BJ (cell line): Measurements from ENCODE around the gene SUPT4H1. TPM values are rescaled to one million over a fixed set of nuclear protein-coding genes. Genes with fewer than 3 reads are reported as not detected.

Experiments used
- CTCF ChIA-PET: fragments of 350-600 bp; formaldehyde crosslinking; extraction: SDS; loops from one replicate; lab custom pipeline; 2021; ENCODE audit warnings: antibody characterized with exemption, inconsistent platforms; lab: Yijun Ruan, JAX
- POLR2A ChIA-PET: fragments of 300-600 bp; sonication (Branson Sonifier 250); formaldehyde crosslinking; extraction: SDS; loops from one replicate; lab custom pipeline; 2021; ENCODE audit warnings: antibody characterized with exemption; lab: Charles Lee
- DNase-seq: peaks from one replicate; pipeline ENCODE4 v3.0.0-alpha.2; 2011; ENCODE audit warnings: low read depth
- H3K27me3 ChIP-seq: 2 replicates; pipeline ENCODE4 v1.6.0; 2011; ENCODE audit warnings: low read length; ENCODE audit not compliant: control insufficient read depth, insufficient read depth
- H3K36me3 ChIP-seq: 2 replicates; pipeline ENCODE4 v1.5.1; 2011; ENCODE audit warnings: low read length; ENCODE audit not compliant: control insufficient read depth, insufficient read depth
- H3K4me3 ChIP-seq: 2 replicates; pipeline ENCODE4 v1.5.1; 2011; ENCODE audit warnings: low read depth, mild to moderate bottlenecking, control low read depth, low read length
- CTCF ChIP-seq: IDR thresholded peaks from 2 replicates; pipeline ENCODE4 v1.5.1; 2011; ENCODE audit warnings: low read depth, mild to moderate bottlenecking, control low read depth, inconsistent platforms, low read length, moderate library complexity; ENCODE audit not compliant: insufficient read depth
- polyA plus RNA-seq: library from polyadenylated mRNA; depleted of rRNA; stranded (reverse); fragments of >200 nt; gene quantifications from 2 replicates; pipeline ENCODE4 v1.2.3, GENCODE V29; 2011

Gene SUPT4H1
- polyA plus RNA-seq, 1 experiment: 145 TPM

GRCh38 chr17:58337600-58338453 lies 14.2 kb downstream of the SUPT4H1 start:
- DNase-seq: peak; percentile 70
- Histone ChIP-seq H3K36me3 (no peaks in the 10 kb centered on the region), H3K4me3 (no peak overlapping the region), H3K27me3 (no peaks in the 10 kb centered on the region)
- POLR2A ChIA-PET: interaction anchor here (0.6 to 4.3 kb wide), 2 partner anchors 14 to 1228 kb away, joined by 3 to 26 read pairs; partner anchors contain the start of genes DHX40 and SUPT4H1
- TF ChIP-seq CTCF: no peak; the same call in 1 of the 2 replicates
- CTCF ChIA-PET: interaction anchor here (0.7 to 4.5 kb wide), 6 partner anchors 10 to 102 kb away, joined by 3 to 19 read pairs (median 6); partner anchors contain the start of genes SUPT4H1 and TSPOAP1

- POLR2A ChIA-PET: interaction anchor here (4.3 kb wide), 1 partner anchor 14 kb away, joined by 26 read pairs; the partner anchor contains the start of gene SUPT4H1
- no peak for TF ChIP-seq CTCF
- DNase-seq: no peak
Observed at GRCh38 chr17:58337210-58337599, 14.8 kb downstream of the SUPT4H1 start.

GRCh38 chr17:58336456-58337209 lies 15.4 kb downstream of the SUPT4H1 start:
- Histone ChIP-seq H3K4me3 (no peak overlapping the region), H3K36me3 (no peaks in the 10 kb centered on the region), H3K27me3 (no peaks in the 10 kb centered on the region)
- DNase-seq: peak; percentile 25
- ChIA-PET POLR2A (interaction anchor here (0.5 to 4.3 kb wide), 3 partner anchors 15 to 181 kb away, joined by 3 to 26 read pairs (median 3); partner anchors contain the start of gene SUPT4H1), CTCF (interaction anchor here (0.9 to 4.5 kb wide), 4 partner anchors 16 to 80 kb away, joined by 3 to 19 read pairs (median 10); partner anchors contain the start of genes RNF43 and SUPT4H1)
- no peak for TF ChIP-seq CTCF

More at GRCh38 chr17:58337210-58337599, 14.8 kb downstream of the SUPT4H1 start:
- H3K27me3 ChIP-seq: no peaks in the 10 kb centered on the region
- H3K36me3 ChIP-seq: no peaks in the 10 kb centered on the region
- CTCF ChIA-PET: interaction anchor here (0.9 to 4.5 kb wide), 5 partner anchors 9 to 80 kb away, joined by 3 to 19 read pairs (median 8); partner anchors contain the start of genes RNF43, SUPT4H1 and TSPOAP1
- no peak overlapping the region for H3K4me3 ChIP-seq

DNA sequence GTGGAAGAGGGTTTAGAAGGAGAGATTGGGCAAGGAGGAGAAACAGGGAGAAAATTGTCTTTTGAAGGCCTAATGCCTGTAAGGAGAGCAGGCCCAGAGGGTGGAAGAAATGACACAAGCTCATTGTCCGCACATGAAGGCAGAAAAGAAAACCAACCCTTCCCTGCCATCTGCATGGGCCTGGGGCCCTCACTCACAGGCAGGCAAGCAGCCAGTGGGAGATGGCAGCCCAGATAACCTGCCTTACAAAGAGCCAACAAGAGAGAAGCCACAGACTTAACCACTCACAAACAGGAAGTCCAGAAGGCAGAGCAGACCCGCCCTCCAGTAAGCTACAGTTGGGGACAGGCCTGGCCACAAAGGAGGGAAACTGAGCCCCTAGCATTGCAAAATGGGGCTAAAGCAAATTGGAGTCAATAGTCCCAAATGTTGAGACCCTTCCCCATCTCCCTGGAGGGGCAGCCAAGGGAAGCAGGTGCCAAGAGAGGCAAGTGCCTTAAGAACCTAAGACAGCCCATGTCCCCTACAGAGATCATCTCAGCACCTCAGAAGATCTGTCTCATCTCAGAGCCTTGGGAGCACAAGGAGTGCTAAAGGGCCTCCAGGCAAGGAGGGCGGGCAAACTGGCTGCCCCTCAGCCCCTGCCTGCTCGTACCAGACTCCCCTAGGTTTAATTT lies 16.1 kb downstream of the SUPT4H1 start:
- POLR2A ChIA-PET: interaction anchor here (0.5 to 4.3 kb wide), 3 partner anchors 16 to 182 kb away, joined by 3 to 26 read pairs (median 3); partner anchors contain the start of gene SUPT4H1
- Histone ChIP-seq H3K4me3 (no peak overlapping the region), H3K27me3 (no peaks in the 10 kb centered on the region), H3K36me3 (no peaks in the 10 kb centered on the region)
- CTCF ChIA-PET: interaction anchor here (1.2 to 4.5 kb wide), 4 partner anchors 16 to 81 kb away, joined by 3 to 19 read pairs (median 10); partner anchors contain the start of genes RNF43 and SUPT4H1
- DNase-seq: no peak
- no peak for TF ChIP-seq CTCF
